HG03469 (cell line): ENCODE measurements around the gene PSMA6.
"Not testable (repeated sequence)": the region's sequence is repeated elsewhere in the genome, so short reads cannot be mapped to it uniquely, and the experiment has no call there.

Source experiments
- ATAC-seq: cut with Tn5 transposase; IDR thresholded peaks from one replicate; pipeline ENCODE4 v1.9.1; 2021; ENCODE audit warnings: mild to moderate bottlenecking, moderate library complexity, moderate number of reproducible peaks; ENCODE audit not compliant: unreplicated experiment

The PSMA6 gene

DNA sequence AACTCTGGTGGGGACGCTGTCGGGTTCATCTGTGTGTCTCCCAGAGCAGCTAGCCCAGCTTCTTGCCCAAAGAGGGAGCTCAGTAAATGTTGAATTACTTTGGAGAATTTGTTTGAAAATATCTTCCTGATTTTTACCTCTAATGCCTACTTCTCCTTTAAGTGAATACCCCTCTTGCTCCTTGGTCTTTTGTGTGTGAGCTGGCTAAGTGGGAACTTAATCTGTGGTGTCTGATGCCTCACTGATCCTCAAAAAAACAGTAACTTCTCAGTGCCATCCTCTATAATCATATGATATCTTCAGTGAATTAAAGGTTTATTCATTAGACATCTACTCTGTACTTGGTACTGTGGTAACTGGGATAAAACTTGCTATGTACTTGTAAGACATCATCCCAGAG lies 7.7 kb upstream of the PSMA6 start:
- ATAC-seq = no peak

DNA sequence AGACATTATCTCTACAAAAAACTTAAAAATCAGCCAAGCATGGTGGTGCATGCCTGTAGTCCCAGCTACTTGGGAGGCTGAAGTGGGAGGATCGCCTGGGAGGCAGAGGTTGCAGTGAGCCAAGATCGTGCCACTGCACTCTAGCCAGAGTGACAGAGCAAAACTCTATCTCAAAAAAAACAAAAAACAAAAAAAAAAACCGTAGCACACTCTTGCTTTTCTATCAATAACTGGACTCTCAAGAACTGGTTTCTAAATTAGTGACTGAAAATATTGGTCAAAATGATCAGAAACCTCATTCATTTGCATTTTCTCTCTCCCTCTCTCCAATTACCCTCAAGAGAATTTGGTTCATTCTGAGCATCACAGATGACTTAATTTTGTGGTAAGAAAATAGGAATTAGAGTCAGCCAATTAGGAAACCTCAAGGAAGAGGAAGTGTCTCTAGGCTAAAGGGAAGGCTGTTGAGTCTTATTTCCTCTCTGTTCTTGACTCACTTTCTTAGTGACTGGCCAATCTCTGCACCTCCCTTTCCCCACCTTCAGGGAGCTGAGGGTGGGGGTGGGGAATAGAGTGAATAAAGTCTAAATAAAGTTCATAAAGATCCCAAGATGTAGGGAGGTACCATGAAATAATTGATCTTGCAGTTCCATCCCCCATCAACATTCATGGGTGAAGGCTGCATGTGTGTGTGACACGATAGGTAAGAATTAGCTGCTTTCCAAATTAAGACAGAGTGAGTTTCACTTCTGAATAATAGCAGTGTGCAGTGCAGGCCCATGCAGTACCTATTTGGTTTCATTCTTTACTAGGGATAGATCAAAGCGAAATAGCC lies 6.8 kb upstream of the PSMA6 start:
- ATAC-seq = peak; percentile 60

DNA sequence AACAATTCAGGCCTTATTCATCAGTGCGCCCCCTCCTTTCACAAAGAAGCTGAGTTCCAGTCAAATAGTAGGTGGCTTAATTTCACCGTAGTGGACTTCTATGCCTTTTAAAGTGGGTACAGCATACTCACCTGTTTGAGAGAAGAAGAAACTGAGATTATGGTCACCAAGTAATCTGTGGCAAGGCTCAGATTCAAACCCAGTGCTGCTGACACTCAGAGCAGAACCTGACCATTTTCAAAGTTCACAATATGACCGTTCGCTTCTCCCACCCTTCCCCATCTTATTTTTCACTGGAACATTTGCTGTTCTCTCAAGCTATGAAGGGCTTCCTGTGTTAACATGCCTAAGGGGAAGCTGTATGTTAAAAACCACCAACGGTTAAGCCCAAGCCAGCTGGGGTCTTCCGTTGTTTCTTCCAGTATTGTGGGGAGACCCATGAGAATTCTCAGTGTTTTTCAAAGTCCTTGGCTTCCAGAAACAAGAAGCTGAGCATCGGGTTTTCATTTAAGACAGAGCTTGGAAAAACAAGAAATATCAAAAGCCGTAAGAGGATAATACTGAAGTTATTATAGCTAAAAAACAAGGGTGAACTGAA lies 6.1 kb upstream of the PSMA6 start:
- ATAC-seq = peak; percentile 3

DNA sequence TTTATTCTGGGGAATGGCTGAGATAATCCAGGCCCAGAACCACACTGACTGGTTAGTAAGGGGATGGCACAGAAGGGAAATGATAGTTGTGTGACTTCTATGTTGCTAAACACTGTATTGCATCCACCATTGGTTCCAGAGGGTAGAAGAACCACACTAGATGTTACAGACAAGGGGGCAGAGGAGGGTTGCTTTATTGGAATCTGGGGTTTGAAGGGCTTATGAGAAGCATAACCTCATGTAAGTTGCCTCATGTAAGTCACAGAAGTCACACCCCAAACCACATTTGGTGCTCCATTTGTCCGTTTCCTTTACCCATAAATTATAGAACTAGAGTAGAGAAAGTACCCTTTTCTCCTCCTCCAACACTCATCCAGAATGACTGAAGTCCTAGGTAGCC lies 5.5 kb upstream of the PSMA6 start:
- ATAC-seq = no peak

DNA sequence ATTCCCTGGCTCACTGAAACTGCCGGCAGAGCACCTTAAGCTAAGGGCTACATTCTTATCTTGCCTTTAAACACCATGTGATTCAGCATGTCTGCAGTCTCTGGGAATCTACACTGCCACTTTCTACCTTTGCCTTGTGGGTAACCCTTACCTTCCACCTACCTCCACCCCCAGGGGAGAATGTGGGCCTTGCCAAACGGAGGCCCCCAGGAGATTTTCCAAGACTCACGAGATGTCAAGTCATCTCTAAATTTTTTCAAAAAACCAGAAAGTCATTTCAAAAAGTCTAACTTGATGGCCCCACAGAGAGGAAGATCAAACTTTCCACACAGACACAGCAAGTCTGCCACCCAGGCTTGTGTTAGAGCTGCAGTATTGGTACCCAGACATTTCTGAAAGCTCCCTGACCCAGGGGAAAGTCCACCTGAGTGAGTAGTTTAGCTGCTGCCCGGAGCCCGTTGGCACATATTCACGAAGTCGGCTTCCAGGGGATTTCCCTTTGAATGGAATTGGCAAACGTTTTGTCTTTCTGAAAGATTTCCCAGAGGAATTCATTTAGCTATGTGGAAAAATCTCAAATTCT lies 4.7 kb upstream of the PSMA6 start:
- ATAC-seq = no peak

DNA sequence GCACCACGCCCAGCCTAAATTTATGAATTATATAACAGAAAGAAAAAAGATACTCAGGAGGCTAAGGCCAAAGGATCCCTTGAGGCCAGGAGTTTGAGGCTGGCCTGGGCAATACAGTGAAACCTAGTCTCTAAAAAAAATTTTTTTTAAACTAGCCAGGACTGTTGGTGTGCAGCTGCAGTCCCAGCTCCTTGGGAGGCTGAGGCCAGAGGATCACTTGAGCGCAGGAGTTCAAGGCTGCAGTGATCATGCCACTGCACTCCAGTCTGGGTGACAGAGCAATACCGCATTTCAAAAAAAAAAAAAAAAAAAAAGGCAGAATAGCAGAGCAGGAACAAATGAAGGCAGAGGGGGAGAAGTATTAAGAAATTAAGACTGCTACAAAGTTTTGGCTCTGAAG lies 2.6 kb upstream of the PSMA6 start:
- ATAC-seq = no peak

DNA sequence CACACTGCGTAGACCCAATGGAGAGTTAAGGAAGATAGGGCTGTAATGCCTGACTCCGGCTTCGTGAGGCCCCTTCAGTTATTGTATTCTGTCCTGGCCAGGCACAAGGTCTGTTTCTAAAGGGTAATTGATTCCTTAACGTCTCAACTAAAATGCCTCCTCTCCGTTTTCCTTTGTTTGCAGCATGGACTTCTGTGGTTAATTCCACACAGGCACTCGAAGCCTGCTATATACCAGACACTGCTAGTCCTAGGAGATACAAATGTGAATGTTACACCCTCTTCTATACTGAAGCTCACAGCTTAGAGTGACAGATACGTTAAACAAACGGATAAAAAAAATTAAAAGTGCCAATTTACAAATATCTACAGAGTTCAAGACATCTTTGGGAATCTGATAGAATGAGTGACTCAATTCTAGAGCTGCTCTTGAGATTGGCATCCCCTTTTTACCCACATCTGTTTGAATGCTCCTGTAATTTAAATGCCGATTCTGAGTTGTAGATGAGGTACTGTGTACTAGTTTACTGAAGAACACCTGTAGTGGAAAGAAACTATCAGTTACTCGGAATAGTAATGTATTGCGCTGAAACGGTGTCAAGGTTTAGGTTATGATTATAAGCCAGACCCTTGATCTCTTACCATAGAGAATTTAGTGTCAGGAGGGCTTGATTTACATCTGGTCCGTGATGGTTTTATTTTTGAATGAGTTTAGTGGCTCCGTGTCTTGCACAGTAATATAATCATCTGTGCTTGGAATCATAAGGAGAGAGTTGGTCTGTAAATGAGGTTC lies 784 bp downstream of the PSMA6 start:
- ATAC-seq = no peak

DNA sequence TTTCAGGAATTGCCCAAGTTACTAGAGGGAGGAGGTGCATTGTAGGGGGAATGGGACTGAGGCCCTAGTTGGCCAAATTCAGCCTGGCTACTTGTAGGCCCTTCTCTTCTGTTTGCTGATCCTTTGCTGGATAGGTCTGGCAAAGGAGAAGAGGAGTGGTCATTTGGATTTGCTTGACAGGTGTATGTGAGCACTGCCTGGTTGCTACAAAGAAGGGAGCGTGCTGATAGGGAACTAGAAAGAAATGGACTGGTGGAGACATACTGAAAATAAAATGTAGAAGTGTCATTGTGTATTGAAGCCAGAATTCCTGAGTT lies 3.6 kb downstream of the PSMA6 start:
- no peak for ATAC-seq

DNA sequence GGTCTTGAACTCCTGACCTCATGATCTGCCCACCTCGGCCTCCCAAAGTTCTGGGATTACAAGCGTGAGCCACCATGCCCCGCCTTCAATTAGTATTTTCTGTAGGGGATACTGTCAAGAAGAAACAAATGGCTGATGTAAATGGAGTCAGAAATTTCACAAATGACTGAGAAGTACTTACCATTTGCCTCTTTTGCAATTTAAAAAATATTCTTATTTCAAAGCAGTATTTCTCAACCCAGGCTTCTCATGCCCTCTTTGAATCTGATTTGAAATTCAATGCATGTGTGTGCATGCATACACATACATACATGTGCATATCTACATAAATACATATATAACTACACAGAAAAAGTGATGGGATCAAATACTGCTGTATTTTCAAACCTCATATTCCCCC lies 4.4 kb downstream of the PSMA6 start:
- ATAC-seq = no peak

DNA sequence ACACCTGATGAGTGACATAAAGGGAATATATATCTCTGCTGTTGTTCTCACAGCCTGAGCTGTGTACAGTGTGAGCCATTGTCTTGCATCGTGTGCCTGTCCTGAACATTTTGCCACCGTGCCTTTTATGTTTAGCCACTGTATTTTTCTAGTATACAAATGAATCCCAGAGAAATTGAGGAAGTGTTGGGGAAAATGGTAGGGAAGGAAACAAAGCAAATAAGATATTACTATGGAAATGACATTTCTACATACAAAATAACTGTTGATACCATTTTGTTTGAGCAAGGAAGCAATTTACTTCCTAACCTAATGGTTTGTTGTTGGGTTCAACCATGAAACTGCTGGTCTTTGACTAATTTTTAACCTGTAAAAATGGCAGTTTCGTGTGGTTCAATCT lies 5.5 kb downstream of the PSMA6 start:
- ATAC-seq = no peak

DNA sequence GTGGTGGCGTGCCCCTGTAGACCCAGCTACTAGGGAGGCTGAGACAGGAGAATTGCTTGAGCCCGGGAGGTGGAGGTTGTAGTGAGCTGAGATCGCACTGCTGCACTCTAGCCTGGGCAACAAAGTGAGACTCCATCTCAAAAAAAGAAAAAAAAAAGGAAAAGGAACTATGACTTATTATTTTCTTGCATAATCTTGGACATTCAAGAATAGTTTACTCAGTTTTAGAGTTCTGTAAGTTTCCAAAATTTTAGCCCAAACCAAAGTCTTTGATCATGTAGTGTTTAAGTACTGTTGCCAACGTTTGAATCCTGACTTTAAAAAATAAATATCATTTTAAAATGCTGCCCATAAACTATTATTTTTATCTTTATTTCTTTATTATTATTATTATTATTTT lies 6.2 kb downstream of the PSMA6 start:
- no peak for ATAC-seq

DNA sequence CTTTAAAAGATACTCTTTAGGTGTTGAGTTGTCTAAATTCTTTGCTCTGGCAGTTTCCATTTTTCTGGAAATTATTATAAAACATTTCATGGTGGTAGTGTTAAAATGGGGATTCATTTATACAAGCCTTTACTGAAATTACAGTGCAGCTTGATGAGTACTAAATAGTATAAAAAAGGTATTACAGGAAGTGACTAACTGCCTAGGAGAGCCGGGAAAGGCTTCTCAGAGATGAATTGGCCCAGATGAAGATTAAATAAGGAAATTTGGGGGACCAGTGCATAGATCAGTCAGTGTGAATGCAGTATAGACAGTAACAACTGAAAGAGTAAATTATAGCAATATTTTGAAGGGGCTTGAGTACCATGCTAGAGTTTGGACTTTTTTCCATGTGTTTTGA lies 7.5 kb downstream of the PSMA6 start:
- no peak for ATAC-seq

DNA sequence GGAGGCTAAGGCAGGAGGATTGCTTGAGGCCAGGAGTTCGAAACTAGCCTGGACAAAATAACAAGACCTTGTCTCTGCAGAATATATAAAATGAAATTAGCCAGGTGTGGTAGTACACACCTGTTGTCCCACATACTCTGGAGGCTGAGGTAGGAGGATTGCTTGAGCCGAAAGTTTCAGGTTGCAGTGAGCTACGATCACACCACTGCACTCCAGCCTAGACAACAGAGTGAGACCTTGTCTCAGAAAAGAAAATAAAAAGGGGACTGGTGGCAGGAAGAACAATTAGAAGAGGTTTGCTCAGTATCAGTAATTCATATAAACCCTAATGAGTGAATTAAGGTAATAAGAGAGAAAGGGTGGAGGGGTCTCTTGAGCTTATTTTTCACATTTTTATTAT lies 8.0 kb downstream of the PSMA6 start:
- ATAC-seq = no peak

DNA sequence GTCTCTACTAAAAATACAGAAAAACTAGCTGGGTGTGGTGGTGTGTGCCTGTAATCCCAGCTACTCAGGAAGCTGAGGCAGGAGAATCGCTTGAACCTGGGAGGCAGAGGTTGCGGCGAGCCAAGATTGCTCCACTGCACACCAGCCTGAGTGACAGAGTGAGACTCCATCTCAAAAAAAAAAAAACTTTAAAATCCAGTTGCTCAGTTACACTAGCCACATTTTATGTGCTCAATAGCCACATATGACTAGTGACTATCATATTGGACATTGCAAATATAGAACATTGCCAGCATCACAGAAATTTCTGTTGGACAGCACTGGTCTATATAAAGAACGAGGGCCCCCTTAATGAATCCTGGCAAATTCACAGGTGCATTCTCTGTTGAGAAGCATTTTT lies 9.2 kb downstream of the PSMA6 start:
- not testable (repeated sequence) for ATAC-seq

DNA sequence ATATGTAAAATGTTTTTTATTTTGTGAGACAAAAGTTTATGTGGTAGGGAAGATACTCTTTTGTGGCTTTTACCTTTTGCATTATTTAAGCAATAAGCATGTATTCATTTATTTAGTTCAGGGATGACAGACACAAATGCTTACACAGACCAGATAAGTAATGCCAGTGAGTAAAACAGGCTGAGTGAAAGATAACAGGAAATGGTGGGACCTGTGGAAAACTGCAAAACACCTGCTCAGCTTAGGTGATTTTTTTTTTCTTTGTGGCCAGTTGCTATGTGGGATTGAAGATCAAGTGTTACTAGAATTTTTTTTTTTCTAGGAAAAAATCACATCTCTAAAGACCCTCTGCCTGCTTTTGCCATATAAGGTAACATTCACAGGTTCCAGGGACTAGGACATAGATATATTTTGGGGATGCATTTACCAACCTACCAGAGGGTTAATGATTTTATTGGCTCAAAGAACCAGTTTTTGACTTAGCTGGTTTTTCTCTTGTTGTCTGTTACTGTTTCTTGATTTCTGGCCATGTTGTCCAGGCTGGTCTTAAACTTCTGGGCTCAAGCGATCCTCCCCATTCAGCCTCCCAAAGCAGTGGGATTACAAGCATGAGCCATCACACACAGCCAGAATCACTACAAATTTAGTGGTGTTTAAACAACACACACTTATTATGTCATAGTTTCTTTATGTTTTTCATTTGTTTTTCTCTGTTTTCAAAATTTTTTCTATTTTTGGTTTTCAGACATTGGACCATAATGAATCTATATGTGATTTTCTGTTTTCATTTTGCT lies 9.8 kb downstream of the PSMA6 start:
- no peak for ATAC-seq

DNA sequence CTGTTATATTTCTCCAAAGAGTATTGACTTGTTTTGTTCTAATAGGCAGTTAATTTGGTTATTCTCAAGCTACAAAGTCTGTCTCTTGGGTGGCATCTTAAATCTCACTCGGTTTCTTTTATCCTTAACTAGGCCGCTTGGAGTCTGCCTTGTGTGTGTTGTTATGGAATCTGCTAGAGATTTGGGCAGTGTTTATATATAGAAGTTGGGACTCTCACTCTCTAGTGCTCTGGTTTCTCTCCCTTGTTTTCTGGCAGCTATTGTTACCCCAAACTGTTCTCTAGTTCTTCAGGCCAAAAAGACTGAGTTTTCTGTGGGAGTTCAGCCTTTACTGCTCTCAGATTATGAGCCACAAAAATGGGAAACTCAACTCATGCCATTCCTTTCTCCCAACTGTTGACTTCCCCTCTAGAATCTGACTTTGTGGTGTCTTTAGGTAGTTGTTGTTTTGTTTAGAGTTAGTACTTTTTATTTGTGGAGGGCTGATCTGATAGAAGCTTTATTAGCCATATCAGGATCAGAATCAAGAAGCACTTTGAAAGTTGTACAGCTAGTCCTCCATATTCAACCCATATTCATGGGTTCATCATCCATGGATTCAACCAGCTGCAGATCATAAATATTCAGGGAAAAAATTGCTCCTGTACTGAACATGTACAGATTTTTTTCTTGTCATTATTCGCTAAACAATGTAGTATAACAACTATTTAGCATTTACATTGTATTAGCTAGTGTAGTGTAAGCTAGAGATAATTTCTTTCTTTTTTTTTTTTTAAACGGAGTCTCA lies 11.2 kb downstream of the PSMA6 start:
- ATAC-seq = no peak

DNA sequence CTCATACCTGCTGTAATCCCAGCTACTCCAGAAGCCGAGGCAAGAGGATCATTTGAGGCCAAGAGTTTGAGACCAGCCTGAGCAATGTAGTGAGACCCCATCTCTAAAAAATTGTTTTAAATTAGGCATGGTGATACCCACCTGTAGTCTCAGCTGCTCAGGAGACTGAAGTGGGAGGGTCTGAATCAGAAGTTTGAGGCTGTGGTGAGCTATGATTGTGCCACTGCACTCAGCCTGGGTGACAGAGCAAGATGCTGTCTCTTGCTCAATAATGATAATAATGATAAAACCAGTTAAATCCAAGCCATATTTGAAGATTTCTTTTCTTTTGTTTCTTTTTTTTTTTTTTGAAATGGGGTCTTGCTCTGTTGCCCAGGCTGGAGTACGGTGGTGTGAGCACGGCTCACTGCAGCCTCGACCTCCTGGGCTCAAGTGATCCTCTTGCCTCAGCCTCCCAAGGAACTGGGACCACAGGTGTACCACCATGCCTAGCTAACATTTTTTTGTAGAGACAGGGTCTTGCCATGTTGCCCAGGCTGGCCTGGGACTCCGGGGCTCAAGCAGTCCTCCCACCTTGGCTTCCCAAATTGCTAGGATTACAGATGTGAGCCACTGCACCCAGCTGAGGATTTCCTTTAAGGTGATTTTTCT lies 12.8 kb downstream of the PSMA6 start:
- ATAC-seq = no peak

DNA sequence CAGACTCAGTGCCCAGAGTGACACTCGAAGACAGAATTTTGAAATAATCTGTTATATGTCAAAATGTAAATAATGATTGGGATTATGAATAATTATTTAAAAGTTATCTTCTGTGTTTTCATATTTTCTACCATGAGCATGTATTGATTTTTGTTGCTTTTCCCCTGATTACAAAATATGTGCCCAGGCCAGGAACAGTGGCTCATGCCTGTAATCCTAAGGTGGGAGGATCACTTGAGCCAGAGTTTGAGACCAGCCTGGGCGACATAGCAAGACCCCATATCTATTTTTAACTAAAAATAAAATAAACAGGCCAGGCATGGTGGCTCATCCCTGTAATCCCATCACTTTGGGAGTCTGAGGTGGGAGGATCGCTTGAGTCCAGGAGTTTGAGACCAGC lies 13.5 kb downstream of the PSMA6 start:
- ATAC-seq = no peak

DNA sequence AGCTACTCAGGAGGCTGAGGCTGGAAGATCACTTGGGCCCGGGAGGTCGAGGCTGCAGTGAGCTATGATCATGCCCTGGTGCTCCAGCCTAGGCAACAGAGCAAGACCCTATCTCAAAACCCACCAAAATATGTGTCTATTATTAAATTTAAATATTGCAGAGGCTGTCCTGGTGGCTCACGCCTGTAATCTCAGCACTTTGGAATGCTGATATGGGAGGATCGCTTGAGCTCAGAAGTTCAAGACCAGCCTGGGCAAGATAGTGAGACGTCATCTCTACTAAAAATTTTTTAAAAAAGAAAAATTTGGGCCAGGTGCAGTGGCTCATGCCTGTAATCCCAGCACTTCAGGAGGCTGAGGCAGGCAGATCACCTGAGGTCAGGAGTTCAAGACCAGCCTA lies 13.9 kb downstream of the PSMA6 start:
- no peak for ATAC-seq

DNA sequence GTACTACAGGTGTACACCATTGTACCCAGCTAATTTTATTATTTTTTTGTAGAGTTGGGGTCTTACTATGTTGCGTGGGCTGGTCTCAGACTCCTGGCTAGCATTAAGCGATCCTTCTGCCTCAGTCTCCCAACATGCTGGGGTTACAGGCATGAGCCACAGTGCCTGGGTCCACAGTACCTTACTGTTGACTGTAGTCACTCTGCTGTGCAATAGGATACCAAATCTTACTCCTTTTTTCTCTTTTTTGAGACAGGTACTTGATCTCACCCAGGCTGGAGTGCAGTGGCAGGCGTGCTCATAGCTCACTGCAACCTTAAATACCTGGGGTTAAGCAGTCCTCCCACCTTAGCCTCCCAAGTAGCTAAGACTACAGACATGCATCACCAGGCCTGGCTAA lies 25.6 kb downstream of the PSMA6 start:
- no peak for ATAC-seq
